ENCODE measurements around the gene UPK2.

DNA sequence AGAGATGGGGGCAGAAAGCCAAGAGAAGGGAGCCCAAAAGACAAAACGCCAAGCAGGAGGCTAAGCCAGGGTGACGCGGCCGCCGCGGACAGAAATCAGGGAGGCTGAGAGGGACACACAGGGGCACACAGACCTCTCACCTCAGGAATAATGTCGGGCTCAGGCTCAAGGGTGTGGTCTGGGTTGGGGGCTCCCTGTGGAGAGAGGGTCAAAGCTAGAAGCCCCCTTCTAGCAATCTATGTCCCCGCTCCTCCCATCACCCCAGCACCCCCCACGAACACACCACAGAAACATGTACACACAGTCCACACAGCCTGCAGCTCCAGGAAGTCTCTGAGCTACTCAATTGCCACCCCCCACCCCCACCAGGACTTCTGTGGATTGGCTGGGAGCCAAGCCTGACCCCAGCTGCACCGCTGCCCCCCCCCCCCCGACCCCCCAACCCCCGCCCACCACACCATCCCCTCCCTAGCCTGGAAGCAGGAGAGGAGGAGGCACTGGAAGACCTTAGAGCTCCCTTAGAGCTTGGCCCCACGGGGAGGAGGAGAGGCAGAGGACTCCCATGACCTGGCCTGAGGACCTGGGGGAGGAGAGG, 37.3 kb upstream of the UPK2 start:
- TF ChIP-seq, protein P1, sequence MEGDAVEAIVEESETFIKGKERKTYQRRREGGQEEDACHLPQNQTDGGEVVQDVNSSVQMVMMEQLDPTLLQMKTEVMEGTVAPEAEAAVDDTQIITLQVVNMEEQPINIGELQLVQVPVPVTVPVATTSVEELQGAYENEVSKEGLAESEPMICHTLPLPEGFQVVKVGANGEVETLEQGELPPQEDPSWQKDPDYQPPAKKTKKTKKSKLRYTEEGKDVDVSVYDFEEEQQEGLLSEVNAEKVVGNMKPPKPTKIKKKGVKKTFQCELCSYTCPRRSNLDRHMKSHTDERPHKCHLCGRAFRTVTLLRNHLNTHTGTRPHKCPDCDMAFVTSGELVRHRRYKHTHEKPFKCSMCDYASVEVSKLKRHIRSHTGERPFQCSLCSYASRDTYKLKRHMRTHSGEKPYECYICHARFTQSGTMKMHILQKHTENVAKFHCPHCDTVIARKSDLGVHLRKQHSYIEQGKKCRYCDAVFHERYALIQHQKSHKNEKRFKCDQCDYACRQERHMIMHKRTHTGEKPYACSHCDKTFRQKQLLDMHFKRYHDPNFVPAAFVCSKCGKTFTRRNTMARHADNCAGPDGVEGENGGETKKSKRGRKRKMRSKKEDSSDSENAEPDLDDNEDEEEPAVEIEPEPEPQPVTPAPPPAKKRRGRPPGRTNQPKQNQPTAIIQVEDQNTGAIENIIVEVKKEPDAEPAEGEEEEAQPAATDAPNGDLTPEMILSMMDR (IDR thresholded peaks at IDR 0.05; ENCODE audit: insufficient read depth, low read length), result no peak
- TF ChIP-seq POLR2AphosphoS5 (IDR thresholded peaks at IDR 0.05; ENCODE audit: low read depth) (no peak), GABPA (IDR thresholded peaks at IDR 0.05; ENCODE audit: low read depth) (no peak), SPI1 (IDR thresholded peaks at IDR 0.05; ENCODE audit: borderline replicate concordance, low read depth) (no peak)
- TF ChIP-seq, protein P2, sequence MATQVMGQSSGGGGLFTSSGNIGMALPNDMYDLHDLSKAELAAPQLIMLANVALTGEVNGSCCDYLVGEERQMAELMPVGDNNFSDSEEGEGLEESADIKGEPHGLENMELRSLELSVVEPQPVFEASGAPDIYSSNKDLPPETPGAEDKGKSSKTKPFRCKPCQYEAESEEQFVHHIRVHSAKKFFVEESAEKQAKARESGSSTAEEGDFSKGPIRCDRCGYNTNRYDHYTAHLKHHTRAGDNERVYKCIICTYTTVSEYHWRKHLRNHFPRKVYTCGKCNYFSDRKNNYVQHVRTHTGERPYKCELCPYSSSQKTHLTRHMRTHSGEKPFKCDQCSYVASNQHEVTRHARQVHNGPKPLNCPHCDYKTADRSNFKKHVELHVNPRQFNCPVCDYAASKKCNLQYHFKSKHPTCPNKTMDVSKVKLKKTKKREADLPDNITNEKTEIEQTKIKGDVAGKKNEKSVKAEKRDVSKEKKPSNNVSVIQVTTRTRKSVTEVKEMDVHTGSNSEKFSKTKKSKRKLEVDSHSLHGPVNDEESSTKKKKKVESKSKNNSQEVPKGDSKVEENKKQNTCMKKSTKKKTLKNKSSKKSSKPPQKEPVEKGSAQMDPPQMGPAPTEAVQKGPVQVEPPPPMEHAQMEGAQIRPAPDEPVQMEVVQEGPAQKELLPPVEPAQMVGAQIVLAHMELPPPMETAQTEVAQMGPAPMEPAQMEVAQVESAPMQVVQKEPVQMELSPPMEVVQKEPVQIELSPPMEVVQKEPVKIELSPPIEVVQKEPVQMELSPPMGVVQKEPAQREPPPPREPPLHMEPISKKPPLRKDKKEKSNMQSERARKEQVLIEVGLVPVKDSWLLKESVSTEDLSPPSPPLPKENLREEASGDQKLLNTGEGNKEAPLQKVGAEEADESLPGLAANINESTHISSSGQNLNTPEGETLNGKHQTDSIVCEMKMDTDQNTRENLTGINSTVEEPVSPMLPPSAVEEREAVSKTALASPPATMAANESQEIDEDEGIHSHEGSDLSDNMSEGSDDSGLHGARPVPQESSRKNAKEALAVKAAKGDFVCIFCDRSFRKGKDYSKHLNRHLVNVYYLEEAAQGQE (IDR thresholded peaks at IDR 0.05; ENCODE audit: insufficient replicate concordance, low read depth), result no peak

All from HL-60 (cell line).